K562 (cell line): ENCODE data around the gene LYPD4.

ENCODE experiments used
- EZH2 ChIP-seq: IDR thresholded peaks from 2 replicates; pipeline ENCODE4 v1.6.1; 2012; ENCODE audit warnings: low read depth, mild to moderate bottlenecking, inconsistent platforms, low read length, borderline replicate concordance
- JUND ChIP-seq, 2 experiments: IDR thresholded peaks; 2 replicates in 1 of 2; 3 replicates in 1 of 2; pipeline ENCODE4 v1.6.1; 2011; ENCODE audit warnings: borderline replicate concordance in 2 of 2, low read depth in 2 of 2, low read length in 2 of 2, improper control_type of control experiment in 1 of 2, missing biosample characterization in 1 of 2, missing genetic modification characterization in 1 of 2, missing genetic modification reagents in 1 of 2
- KAT7 ChIP-seq: sonication (generic); formaldehyde crosslinking; IDR thresholded peaks from 2 replicates; pipeline ENCODE4 v1.8.0; 2022; ENCODE audit warnings: missing genetic modification reagents, mild to moderate bottlenecking, borderline replicate concordance
- TCF15 ChIP-seq: fragments of 250-450 bp; sonication (Bioruptor Pico); IDR thresholded peaks from 2 replicates; pipeline ENCODE4 v1.8.0; 2022; ENCODE audit warnings: moderate library complexity, mild to moderate bottlenecking, inconsistent platforms

GRCh38 chr19:41868120-41868988, 23.9 kb upstream of the LYPD4 start:
- no peak for TF ChIP-seq TCF15
- no peak for TF ChIP-seq KAT7 (CRISPR knock-in tag)
- TF ChIP-seq EZH2, result no peak
- no peak for TF ChIP-seq JUND (IDR thresholded peaks at IDR 0.05; ENCODE audit: borderline replicate concordance, low read depth, low read length)
- TF ChIP-seq JUND (tag; IDR thresholded peaks at IDR 0.05; ENCODE audit: borderline replicate concordance, low read depth, low read length), result no peak
